Endothelial cell of umbilical vein (primary cell): Measurements from ENCODE around the gene CEP57. TPM values are rescaled to one million over a fixed set of nuclear protein-coding genes. Genes with fewer than 3 reads are reported as not detected.

Source experiments
- BruUV-seq: library from RNA; stranded (reverse); fragments of 400-500 nt; replicated peaks from 2 replicates; lab custom pipeline; 2021; lab: Mats Ljungman, UMichigan
- CTCF ChIA-PET: fragments of 300-600, 350-600 bp; sonication (Branson Sonifier 250); formaldehyde crosslinking; loops from one replicate; lab custom pipeline; 2021; ENCODE audit warnings: antibody characterized with exemption, inconsistent platforms; lab: Charles Lee
- POLR2A ChIA-PET: fragments of 300-600, 350-600 bp; sonication (Branson Sonifier 250); formaldehyde crosslinking; loops from one replicate; lab custom pipeline; 2021; ENCODE audit warnings: antibody characterized with exemption, inconsistent platforms; lab: Charles Lee
- DNase-seq: peaks from one replicate; pipeline ENCODE4 v3.0.0-alpha.2; 2011; ENCODE audit warnings: low read depth, low spot score
- FAIRE-seq: peaks from 2 replicates; lab custom pipeline; 2011; peaks lifted over from hg19 to GRCh38; lab: Jason Lieb, UNC
- H2AFZ ChIP-seq: 2 replicates; pipeline ENCODE4 v1.6.0; 2012; ENCODE audit warnings: low read depth, low read length, control low read depth, inconsistent platforms
- H3K27ac ChIP-seq: 2 replicates; pipeline ENCODE4 v1.5.1; 2011; ENCODE audit warnings: low read depth, mild to moderate bottlenecking, control low read depth, low read length, moderate library complexity; ENCODE audit not compliant: insufficient read depth
- H3K27me3 ChIP-seq, 2 experiments: 2 replicates each; pipeline versions ENCODE4 v1.6.0 to v1.6.1; 2011; ENCODE audit warnings: low read length in 2 of 2, mixed read lengths in 1 of 2; ENCODE audit not compliant: control insufficient read depth in 2 of 2, insufficient read depth in 2 of 2
- H3K36me3 ChIP-seq, 2 experiments: 2 replicates in 1 of 2; 3 replicates in 1 of 2; pipeline ENCODE4 v1.5.1; 2011; ENCODE audit warnings: low read length in 2 of 2, mild to moderate bottlenecking in 1 of 2, moderate library complexity in 1 of 2; ENCODE audit not compliant: control insufficient read depth in 2 of 2, insufficient read depth in 2 of 2; ENCODE audit errors: extremely low read depth in 1 of 2
- H3K4me1 ChIP-seq: 3 replicates; pipeline ENCODE4 v1.5.1; 2011; ENCODE audit warnings: mild to moderate bottlenecking, low read length; ENCODE audit not compliant: control insufficient read depth, insufficient read depth; ENCODE audit errors: extremely low read depth
- H3K4me2 ChIP-seq: 2 replicates; pipeline ENCODE4 v1.6.1; 2011; ENCODE audit warnings: low read length, control low read depth, mixed read lengths; ENCODE audit not compliant: insufficient read depth
- H3K4me3 ChIP-seq, 3 experiments: fragments of 200-600 bp in 1 of 3; sonication (generic), shearing (Covaris generic) in 1 of 3; replicated peaks in 1 of 3; 2 replicates each; pipeline ENCODE4 v1.5.1; 2011 to 2016; ENCODE audit warnings: control low read depth in 3 of 3, low read length in 3 of 3, mild to moderate bottlenecking in 2 of 3, inconsistent platforms in 1 of 3, low read depth in 1 of 3, moderate library complexity in 1 of 3; ENCODE audit not compliant: insufficient read depth in 1 of 3
- H3K79me2 ChIP-seq: 2 replicates; pipeline ENCODE4 v1.6.0; 2012; ENCODE audit warnings: low read length, inconsistent platforms; ENCODE audit not compliant: control insufficient read depth, insufficient read depth
- H3K9ac ChIP-seq: replicated peaks from 2 replicates; pipeline ENCODE3; 2011; ENCODE audit warnings: low read length, control low read depth; ENCODE audit not compliant: insufficient read depth; ENCODE audit errors: extremely low read depth
- H3K9me1 ChIP-seq: replicated peaks from 3 replicates; pipeline ENCODE4 v1.6.0; 2011; ENCODE audit warnings: mild to moderate bottlenecking, low read length; ENCODE audit not compliant: control insufficient read depth, insufficient read depth; ENCODE audit errors: extremely low read depth
- H3K9me3 ChIP-seq: replicated peaks from 2 replicates; pipeline ENCODE4 v1.5.1; 2012; ENCODE audit warnings: low read length, inconsistent platforms; ENCODE audit not compliant: control insufficient read depth, insufficient read depth
- H4K20me1 ChIP-seq: replicated peaks from 2 replicates; pipeline ENCODE3; 2011; ENCODE audit warnings: mild to moderate bottlenecking, low read length; ENCODE audit not compliant: control insufficient read depth, insufficient read depth; ENCODE audit errors: extremely low read depth
- EZH2 ChIP-seq: IDR thresholded peaks from 2 replicates; pipeline ENCODE4 v1.6.1; 2012; ENCODE audit warnings: borderline replicate concordance, low read depth, mild to moderate bottlenecking, moderate library complexity, low read length, inconsistent platforms; ENCODE audit not compliant: severe bottlenecking
- FOS ChIP-seq: IDR thresholded peaks from 2 replicates; pipeline ENCODE4 v1.6.1; 2011; ENCODE audit warnings: mild to moderate bottlenecking, low read length, moderate library complexity, borderline replicate concordance; ENCODE audit not compliant: insufficient read depth
- GATA2 ChIP-seq: IDR thresholded peaks from 2 replicates; pipeline ENCODE4 v1.7.0; 2011; ENCODE audit warnings: low read depth, mild to moderate bottlenecking, moderate library complexity, mixed read lengths, low read length; ENCODE audit not compliant: insufficient read length, insufficient read depth
- JUN ChIP-seq: IDR thresholded peaks from 2 replicates; pipeline ENCODE4 v1.6.1; 2011; ENCODE audit warnings: borderline replicate concordance, low read depth; ENCODE audit not compliant: insufficient read length, insufficient read depth
- MYC ChIP-seq: IDR thresholded peaks from one replicate; pipeline ENCODE4 v1.6.1; 2011; ENCODE audit warnings: mild to moderate bottlenecking, low read depth, low read length
- POLR2A ChIP-seq: IDR thresholded peaks from 2 replicates; pipeline ENCODE4 v1.6.1; 2012; ENCODE audit warnings: low read depth, mild to moderate bottlenecking, control low read depth, low read length
- POLR2AphosphoS5 ChIP-seq: IDR thresholded peaks from 2 replicates; pipeline ENCODE4 v1.6.1; 2012; ENCODE audit warnings: low read depth, mild to moderate bottlenecking, control low read depth, low read length, moderate library complexity; ENCODE audit not compliant: insufficient read depth
- dilution Hi-C: fragments of 300-500 bp; cut with MboI; formaldehyde crosslinking; loops from one replicate; pipeline ENCODE4 v1.15.0; 2019; ENCODE audit warnings: low sequenced_read_pairs; ENCODE audit not compliant: extremely low pct_ligation_motif_present
- intact Hi-C: fragments of 100-400 bp; cut with micrococcal nuclease; formaldehyde crosslinking; loops from one replicate; pipeline ENCODE4 v1.10.0; 2022
- polyA plus RNA-seq, 4 experiments: library from polyadenylated mRNA; depleted of rRNA in 3 of 4; stranded (reverse) in 3 of 4; unstranded in 1 of 4; fragments of >200 nt; gene quantifications; 2 replicates each; pipeline versions ENCODE4 v1.2.1 to v1.2.3, GENCODE V29; 2011 to 2012; ENCODE audit warnings: missing spikeins in 1 of 4
- total RNA-seq: library from RNA; stranded (reverse); gene quantifications from 2 replicates; pipeline ENCODE4 v1.2.3, GENCODE V29; 2021
- TF ChIP-seq, protein P1 (sequence below), 2 donors: IDR thresholded peaks; 1 replicate in 1 of 2; 2 replicates in 1 of 2; pipeline ENCODE4 v1.5.1; 2011; ENCODE audit warnings: low read length in 2 of 2, mild to moderate bottlenecking in 2 of 2, moderate library complexity in 2 of 2, control low read depth in 1 of 2, inconsistent platforms in 1 of 2, low read depth in 1 of 2; ENCODE audit not compliant: insufficient read depth in 1 of 2; ENCODE audit errors: extremely low read depth in 1 of 2
- TF ChIP-seq, protein P2 (sequence below): IDR thresholded peaks from 2 replicates; pipeline ENCODE4 v1.6.1; 2011; ENCODE audit not compliant: insufficient read depth, insufficient read length

The CEP57 gene
- total and polyA plus RNA-seq, 2 donors (not counting 3 experiments of a cell fraction or from before 2014, with no cell fraction given): 16.0 to 35.2 TPM

DNA sequence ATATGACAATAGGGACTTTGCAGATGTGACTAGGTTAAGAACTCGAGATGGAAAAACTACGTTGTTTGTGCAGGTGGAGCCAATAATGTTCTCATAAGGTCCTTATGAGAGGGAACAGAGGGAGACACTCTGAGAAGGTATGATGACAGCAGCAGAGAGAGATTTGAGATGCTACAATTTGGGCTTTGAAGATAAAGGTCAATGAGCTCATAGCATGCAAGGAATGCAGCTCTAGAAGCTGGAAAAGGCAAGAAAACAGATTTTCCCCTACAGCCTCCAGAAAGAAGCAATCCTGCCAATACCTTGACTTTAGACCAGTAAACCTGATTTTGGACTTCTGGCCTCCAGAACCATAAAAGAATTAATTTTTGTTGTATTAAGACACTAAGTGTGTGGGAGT, 21.8 kb upstream of the CEP57 start:
- intact Hi-C loops: no loop called here

More for the DNA sequence above, 21.8 kb upstream of the CEP57 start:
- H3K4me2 ChIP-seq: no peak overlapping the region
- peaks cover 0 to 15% of the 10 kb centered on the region in 2 experiments for H3K36me3 ChIP-seq
- H3K27me3 ChIP-seq: no peaks in the 10 kb centered on the region
- no TSS peak for BruUV-seq
- POLR2A ChIA-PET: no interaction called here
- dilution Hi-C loops: no loop called here
- no peak overlapping the region for H2AFZ ChIP-seq
- no peak overlapping the region for H3K9ac ChIP-seq
- no peak for DNase-seq
- H3K27ac ChIP-seq: no peak overlapping the region
- no peaks in the 10 kb centered on the region for H3K79me2 ChIP-seq
- CTCF ChIA-PET: interaction anchor here (1.1 to 1.8 kb wide), 5 partner anchors 9 to 702 kb away, joined by 3 to 5 read pairs (median 4); partner anchors contain the start of gene SRSF8
- H3K4me1 ChIP-seq: no peaks in the 10 kb centered on the region
- H4K20me1 ChIP-seq: no peaks in the 10 kb centered on the region
- H3K9me3 ChIP-seq: no peaks in the 10 kb centered on the region
- TF ChIP-seq POLR2AphosphoS5: no peak
- no peak for TF ChIP-seq POLR2A
- no peak for TF ChIP-seq MYC
- TF ChIP-seq GATA2: no peak
- TF ChIP-seq, protein P1, sequence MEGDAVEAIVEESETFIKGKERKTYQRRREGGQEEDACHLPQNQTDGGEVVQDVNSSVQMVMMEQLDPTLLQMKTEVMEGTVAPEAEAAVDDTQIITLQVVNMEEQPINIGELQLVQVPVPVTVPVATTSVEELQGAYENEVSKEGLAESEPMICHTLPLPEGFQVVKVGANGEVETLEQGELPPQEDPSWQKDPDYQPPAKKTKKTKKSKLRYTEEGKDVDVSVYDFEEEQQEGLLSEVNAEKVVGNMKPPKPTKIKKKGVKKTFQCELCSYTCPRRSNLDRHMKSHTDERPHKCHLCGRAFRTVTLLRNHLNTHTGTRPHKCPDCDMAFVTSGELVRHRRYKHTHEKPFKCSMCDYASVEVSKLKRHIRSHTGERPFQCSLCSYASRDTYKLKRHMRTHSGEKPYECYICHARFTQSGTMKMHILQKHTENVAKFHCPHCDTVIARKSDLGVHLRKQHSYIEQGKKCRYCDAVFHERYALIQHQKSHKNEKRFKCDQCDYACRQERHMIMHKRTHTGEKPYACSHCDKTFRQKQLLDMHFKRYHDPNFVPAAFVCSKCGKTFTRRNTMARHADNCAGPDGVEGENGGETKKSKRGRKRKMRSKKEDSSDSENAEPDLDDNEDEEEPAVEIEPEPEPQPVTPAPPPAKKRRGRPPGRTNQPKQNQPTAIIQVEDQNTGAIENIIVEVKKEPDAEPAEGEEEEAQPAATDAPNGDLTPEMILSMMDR (IDR thresholded peaks at IDR 0.05; ENCODE audit: extremely low read depth in 1 of 2, insufficient read depth in 1 of 2, low read depth in 1 of 2, low read length in 2 of 2): no peak
- TF ChIP-seq, protein P2, sequence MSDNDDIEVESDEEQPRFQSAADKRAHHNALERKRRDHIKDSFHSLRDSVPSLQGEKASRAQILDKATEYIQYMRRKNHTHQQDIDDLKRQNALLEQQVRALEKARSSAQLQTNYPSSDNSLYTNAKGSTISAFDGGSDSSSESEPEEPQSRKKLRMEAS: no peak
- no peak for TF ChIP-seq EZH2
- TF ChIP-seq JUN: no peak
- TF ChIP-seq FOS: no peak
- H3K4me3 ChIP-seq: no peak overlapping the region
- no peak for FAIRE-seq
- no peaks in the 10 kb centered on the region for H3K9me1 ChIP-seq
